Neural cell (in vitro differentiated cells): ENCODE data around the gene DECR2. TPM values are rescaled to one million over a fixed set of nuclear protein-coding genes. Genes with fewer than 3 reads are reported as not detected.

Source experiments
- H2AFZ ChIP-seq: fragments of 200-600, 300-800 bp; sonication (generic), shearing (Covaris generic); 2 replicates; pipeline ENCODE4 v1.6.0; 2014; ENCODE audit warnings: low read depth, mild to moderate bottlenecking, antibody characterized with exemption, low read length, moderate library complexity
- H3F3A ChIP-seq: fragments of 200-600 bp; shearing (Covaris generic); 2 replicates; pipeline ENCODE4 v1.6.1; 2016; ENCODE audit warnings: mild to moderate bottlenecking, moderate library complexity, mixed read lengths, antibody characterized with exemption, low read length; ENCODE audit not compliant: insufficient read depth, poor library complexity, severe bottlenecking
- H3K27ac ChIP-seq: fragments of 200-600, 300-800 bp; sonication (generic), shearing (Covaris generic); 2 replicates; pipeline ENCODE4 v1.5.1; 2014; ENCODE audit warnings: mild to moderate bottlenecking, low read length, moderate library complexity
- H3K27me3 ChIP-seq: fragments of 300-800, 200-600 bp; sonication (generic), shearing (Covaris generic); 2 replicates; pipeline ENCODE4 v1.6.0; 2014; ENCODE audit warnings: mild to moderate bottlenecking, low read depth, low read length, moderate library complexity; ENCODE audit not compliant: insufficient read depth
- H3K36me3 ChIP-seq: fragments of 300-800, 200-600 bp; sonication (generic), shearing (Covaris generic); 2 replicates; pipeline ENCODE4 v1.5.1; 2014; ENCODE audit warnings: mild to moderate bottlenecking, antibody characterized with exemption, low read length, moderate library complexity; ENCODE audit not compliant: insufficient read depth
- H3K4me2 ChIP-seq: fragments of 300-800, 200-600 bp; sonication (generic), shearing (Covaris generic); 2 replicates; pipeline ENCODE4 v1.6.0; 2014; ENCODE audit warnings: mild to moderate bottlenecking, low read length
- H3K4me3 ChIP-seq: fragments of 300-800, 200-600 bp; sonication (generic), shearing (Covaris generic); 2 replicates; pipeline ENCODE4 v1.5.1; 2014; ENCODE audit warnings: mild to moderate bottlenecking, low read length, moderate library complexity
- H3K79me2 ChIP-seq: fragments of 200-600 bp; shearing (Covaris generic); replicated peaks from 2 replicates; pipeline ENCODE4 v1.6.0; 2014; ENCODE audit warnings: mild to moderate bottlenecking, low read length, moderate library complexity; ENCODE audit not compliant: insufficient read depth
- H3K9ac ChIP-seq: fragments of 300-800, 200-600 bp; sonication (generic), shearing (Covaris generic); 2 replicates; pipeline ENCODE4 v1.6.1; 2016; ENCODE audit warnings: mild to moderate bottlenecking, low read length, mixed read lengths
- H3K9me2 ChIP-seq: fragments of 200-600 bp; shearing (Covaris generic); 2 replicates; pipeline ENCODE4 v1.6.1; 2016; ENCODE audit warnings: mild to moderate bottlenecking, low read length, mixed read lengths; ENCODE audit not compliant: insufficient read depth
- H3K9me3 ChIP-seq: fragments of 200-600, 300-800 bp; sonication (generic), shearing (Covaris generic); 2 replicates; pipeline ENCODE4 v1.6.1; 2016; ENCODE audit warnings: mild to moderate bottlenecking, mixed run types, low read length, moderate library complexity, mixed read lengths
- H4K20me1 ChIP-seq: fragments of 200-600 bp; shearing (Covaris generic); 2 replicates; pipeline ENCODE4 v1.6.1; 2016; ENCODE audit warnings: mild to moderate bottlenecking, mixed run types; ENCODE audit not compliant: insufficient read depth
- EP300 ChIP-seq: fragments of 450-650 bp; conservative IDR thresholded peaks from 2 replicates; pipeline ENCODE4 v1.6.1; 2014; ENCODE audit warnings: antibody characterized with exemption, mild to moderate bottlenecking, moderate library complexity; ENCODE audit not compliant: poor library complexity, severe bottlenecking
- EZH2 ChIP-seq: fragments of 200-600, 300-800 bp; shearing (Covaris generic), sonication (generic); IDR thresholded peaks from 2 replicates; pipeline ENCODE4 v1.6.1; 2014; ENCODE audit warnings: antibody characterized with exemption, low read length, borderline replicate concordance, mild to moderate bottlenecking; ENCODE audit not compliant: insufficient read depth, poor library complexity, severe bottlenecking
- MXI1 ChIP-seq: fragments of 450-650 bp; conservative IDR thresholded peaks from 2 replicates; pipeline ENCODE4 v1.6.1; 2014; ENCODE audit warnings: antibody characterized with exemption, mild to moderate bottlenecking; ENCODE audit not compliant: poor library complexity, severe bottlenecking
- POLR2AphosphoS5 ChIP-seq: IDR thresholded peaks from 2 replicates; pipeline ENCODE4 v1.6.1; 2012
- RAD21 ChIP-seq: fragments of 450-650 bp; conservative IDR thresholded peaks from 2 replicates; pipeline ENCODE4 v1.6.1; 2014; ENCODE audit warnings: antibody characterized with exemption, mild to moderate bottlenecking, moderate library complexity
- REST ChIP-seq: IDR thresholded peaks from 2 replicates; pipeline ENCODE4 v1.6.1; 2012; ENCODE audit warnings: borderline replicate concordance
- SMC3 ChIP-seq: fragments of 450-650 bp; conservative IDR thresholded peaks from 2 replicates; pipeline ENCODE4 v1.6.1; 2014; ENCODE audit warnings: antibody characterized with exemption, mild to moderate bottlenecking, moderate library complexity; ENCODE audit not compliant: poor library complexity
- TAF1 ChIP-seq: IDR thresholded peaks from 2 replicates; pipeline ENCODE4 v1.6.1; 2012; ENCODE audit warnings: low read depth
- polyA plus RNA-seq: library from polyadenylated mRNA; depleted of rRNA; stranded (reverse); fragments of >200 nt; gene quantifications from 2 replicates; pipeline ENCODE4 v1.2.3, GENCODE V29; 2014
- TF ChIP-seq, protein P1 (sequence below): fragments of 450-650 bp; IDR thresholded peaks from 2 replicates; pipeline ENCODE4 v1.5.1; 2014; ENCODE audit warnings: antibody characterized with exemption, mild to moderate bottlenecking, moderate library complexity; ENCODE audit not compliant: poor library complexity, severe bottlenecking

DECR2 gene
- polyA plus RNA-seq, 1 donor from 2014 or later, result 58.8 TPM

DNA sequence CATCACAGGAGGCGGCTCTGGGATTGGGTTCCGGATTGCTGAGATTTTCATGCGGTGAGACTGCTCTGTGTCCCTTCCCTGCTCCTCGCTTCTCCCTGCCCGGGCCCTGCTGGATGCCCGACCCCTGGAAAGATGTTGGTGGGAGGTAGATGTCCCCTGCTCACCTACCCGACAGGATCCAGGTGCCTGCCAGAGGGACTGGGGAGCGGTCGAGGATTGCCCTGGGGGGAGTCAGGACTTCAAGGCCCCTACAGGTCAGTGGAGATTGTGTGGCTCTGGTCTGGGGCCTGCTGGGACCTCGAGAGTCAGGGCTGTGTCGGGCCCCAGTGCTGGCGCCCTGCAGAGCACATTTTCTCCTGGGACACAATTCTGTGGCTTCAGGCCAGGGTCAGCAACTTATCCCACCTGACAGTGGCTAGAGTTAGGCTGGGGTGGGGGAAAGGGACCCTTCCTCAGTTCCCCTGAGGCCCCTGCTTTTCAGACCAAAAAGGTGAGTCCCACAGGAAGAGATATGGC lies 3.3 kb downstream of the DECR2 start:
- H3K9me3 ChIP-seq, result no peaks in the 10 kb centered on the region
- no peak overlapping the region for H3K4me3 ChIP-seq
- H3K9ac ChIP-seq, result no peak overlapping the region
- no peaks in the 10 kb centered on the region for H4K20me1 ChIP-seq
- H3F3A ChIP-seq, result no peaks in the 10 kb centered on the region
- no peaks in the 10 kb centered on the region for H3K9me2 ChIP-seq
- TF ChIP-seq TAF1, result no peak
- no peak for TF ChIP-seq SMC3
- TF ChIP-seq EZH2, result no peak
- no peak for TF ChIP-seq MXI1
- TF ChIP-seq REST, result no peak
- TF ChIP-seq, protein P1, sequence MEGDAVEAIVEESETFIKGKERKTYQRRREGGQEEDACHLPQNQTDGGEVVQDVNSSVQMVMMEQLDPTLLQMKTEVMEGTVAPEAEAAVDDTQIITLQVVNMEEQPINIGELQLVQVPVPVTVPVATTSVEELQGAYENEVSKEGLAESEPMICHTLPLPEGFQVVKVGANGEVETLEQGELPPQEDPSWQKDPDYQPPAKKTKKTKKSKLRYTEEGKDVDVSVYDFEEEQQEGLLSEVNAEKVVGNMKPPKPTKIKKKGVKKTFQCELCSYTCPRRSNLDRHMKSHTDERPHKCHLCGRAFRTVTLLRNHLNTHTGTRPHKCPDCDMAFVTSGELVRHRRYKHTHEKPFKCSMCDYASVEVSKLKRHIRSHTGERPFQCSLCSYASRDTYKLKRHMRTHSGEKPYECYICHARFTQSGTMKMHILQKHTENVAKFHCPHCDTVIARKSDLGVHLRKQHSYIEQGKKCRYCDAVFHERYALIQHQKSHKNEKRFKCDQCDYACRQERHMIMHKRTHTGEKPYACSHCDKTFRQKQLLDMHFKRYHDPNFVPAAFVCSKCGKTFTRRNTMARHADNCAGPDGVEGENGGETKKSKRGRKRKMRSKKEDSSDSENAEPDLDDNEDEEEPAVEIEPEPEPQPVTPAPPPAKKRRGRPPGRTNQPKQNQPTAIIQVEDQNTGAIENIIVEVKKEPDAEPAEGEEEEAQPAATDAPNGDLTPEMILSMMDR, result no peak
- no peak for TF ChIP-seq RAD21
- TF ChIP-seq POLR2AphosphoS5, result no peak
- no peak for TF ChIP-seq EP300
- H2AFZ ChIP-seq, result no peak overlapping the region
- H3K27ac ChIP-seq, result no peak overlapping the region
- no peaks in the 10 kb centered on the region for H3K27me3 ChIP-seq
- no peak overlapping the region for H3K4me2 ChIP-seq
- H3K79me2 ChIP-seq, result no peaks in the 10 kb centered on the region
- no peaks in the 10 kb centered on the region for H3K36me3 ChIP-seq

DNA sequence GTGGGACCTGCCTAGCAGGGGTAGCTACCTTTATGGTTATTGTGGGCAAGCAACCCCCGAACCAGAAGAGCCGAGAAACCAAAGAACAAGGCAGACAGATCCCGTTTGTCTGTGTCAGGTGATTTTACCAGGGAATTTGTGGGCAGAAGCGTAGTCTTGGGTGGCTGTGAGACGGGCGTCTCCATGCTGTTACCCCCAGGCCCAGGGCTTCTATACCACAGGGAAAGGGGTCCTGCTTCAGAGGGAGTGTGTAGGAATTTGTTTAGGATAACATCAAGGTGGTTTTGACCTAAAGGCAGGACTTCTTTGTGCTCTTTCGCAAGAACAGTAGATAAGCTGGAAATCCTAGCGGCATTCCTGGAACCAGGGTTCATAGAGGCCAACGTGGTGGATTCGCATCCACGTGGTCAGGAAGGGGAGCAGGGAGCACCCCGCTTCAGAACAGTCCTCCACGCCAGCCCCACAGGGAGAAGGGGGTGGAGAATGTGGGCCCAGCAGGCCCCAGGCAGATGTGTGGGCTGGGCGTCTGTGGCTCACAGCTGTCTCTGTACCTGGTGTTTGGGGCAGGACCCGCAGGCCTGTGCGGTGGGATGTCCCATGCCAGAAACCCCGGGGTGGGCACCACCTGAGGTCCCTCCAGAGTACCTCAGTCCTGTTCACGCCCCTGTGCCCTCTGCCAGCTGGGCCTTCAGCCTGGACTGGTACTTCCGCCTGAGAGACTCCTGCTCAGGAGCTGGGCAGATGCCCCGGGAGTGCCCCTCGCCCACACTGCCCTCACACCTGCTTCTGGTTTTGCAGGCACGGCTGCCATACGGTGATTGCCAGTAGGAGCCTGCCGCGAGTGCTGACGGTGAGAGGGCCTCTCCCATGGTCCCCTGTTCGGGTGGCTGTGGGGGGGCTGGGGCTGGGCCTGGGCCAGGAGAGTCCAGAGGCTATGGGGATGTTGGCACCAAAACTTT lies 4.1 kb downstream of the DECR2 start:
- Histone ChIP-seq H3K27me3 (no peaks in the 10 kb centered on the region), H3K4me3 (no peak overlapping the region), H3K79me2 (no peaks in the 10 kb centered on the region), H4K20me1 (no peaks in the 10 kb centered on the region), H2AFZ (no peak overlapping the region), H3K27ac (no peak overlapping the region), H3K9ac (no peak overlapping the region), H3K36me3 (no peaks in the 10 kb centered on the region), H3K9me3 (no peaks in the 10 kb centered on the region), H3K9me2 (no peaks in the 10 kb centered on the region), H3K4me2 (no peak overlapping the region), H3F3A (no peaks in the 10 kb centered on the region)
- TF ChIP-seq EZH2 (no peak), REST (no peak), EP300 (no peak), RAD21 (no peak)
- TF ChIP-seq, protein P1, result no peak
